ENCODE measurements around the gene KRT73.

GRCh38 chr12:52618866-52619265 is 507 bp upstream of the KRT73 start:
- TF ChIP-seq CTCF (IDR thresholded peaks at IDR 0.05; ENCODE audit: low read depth, low read length) (no peak), MAX (IDR thresholded peaks at IDR 0.05; ENCODE audit: low read depth, low read length) (no peak)

Data from NB4 (cell line).